Endothelial cell of umbilical vein (primary cell): ENCODE results near the gene DGKH. TPM values are rescaled to one million over a fixed set of nuclear protein-coding genes. Genes with fewer than 3 reads are reported as not detected.
"Not testable (repeated sequence)": the region's sequence is repeated elsewhere in the genome, so short reads cannot be mapped to it uniquely, and the experiment has no call there.

ENCODE experiments used
- BruUV-seq: library from RNA; stranded (reverse); fragments of 400-500 nt; replicated peaks from 2 replicates; lab custom pipeline; 2021; lab: Mats Ljungman, UMichigan
- CTCF ChIA-PET: fragments of 300-600, 350-600 bp; sonication (Branson Sonifier 250); formaldehyde crosslinking; loops from one replicate; lab custom pipeline; 2021; ENCODE audit warnings: antibody characterized with exemption, inconsistent platforms; lab: Charles Lee
- POLR2A ChIA-PET: fragments of 300-600, 350-600 bp; sonication (Branson Sonifier 250); formaldehyde crosslinking; loops from one replicate; lab custom pipeline; 2021; ENCODE audit warnings: antibody characterized with exemption, inconsistent platforms; lab: Charles Lee
- DNase-seq: peaks from one replicate; pipeline ENCODE4 v3.0.0-alpha.2; 2011; ENCODE audit warnings: low read depth, low spot score
- FAIRE-seq: peaks from 2 replicates; lab custom pipeline; 2011; peaks lifted over from hg19 to GRCh38; lab: Jason Lieb, UNC
- H2AFZ ChIP-seq: 2 replicates; pipeline ENCODE4 v1.6.0; 2012; ENCODE audit warnings: low read depth, low read length, control low read depth, inconsistent platforms
- H3K27ac ChIP-seq: 2 replicates; pipeline ENCODE4 v1.5.1; 2011; ENCODE audit warnings: low read depth, mild to moderate bottlenecking, control low read depth, low read length, moderate library complexity; ENCODE audit not compliant: insufficient read depth
- H3K27me3 ChIP-seq, 2 experiments: 2 replicates each; pipeline versions ENCODE4 v1.6.0 to v1.6.1; 2011; ENCODE audit warnings: low read length in 2 of 2, mixed read lengths in 1 of 2; ENCODE audit not compliant: control insufficient read depth in 2 of 2, insufficient read depth in 2 of 2
- H3K36me3 ChIP-seq, 2 experiments: 2 replicates in 1 of 2; 3 replicates in 1 of 2; pipeline ENCODE4 v1.5.1; 2011; ENCODE audit warnings: low read length in 2 of 2, mild to moderate bottlenecking in 1 of 2, moderate library complexity in 1 of 2; ENCODE audit not compliant: control insufficient read depth in 2 of 2, insufficient read depth in 2 of 2; ENCODE audit errors: extremely low read depth in 1 of 2
- H3K4me1 ChIP-seq: 3 replicates; pipeline ENCODE4 v1.5.1; 2011; ENCODE audit warnings: mild to moderate bottlenecking, low read length; ENCODE audit not compliant: control insufficient read depth, insufficient read depth; ENCODE audit errors: extremely low read depth
- H3K4me2 ChIP-seq: 2 replicates; pipeline ENCODE4 v1.6.1; 2011; ENCODE audit warnings: low read length, control low read depth, mixed read lengths; ENCODE audit not compliant: insufficient read depth
- H3K4me3 ChIP-seq, 3 experiments: fragments of 200-600 bp in 1 of 3; sonication (generic), shearing (Covaris generic) in 1 of 3; replicated peaks in 1 of 3; 2 replicates each; pipeline ENCODE4 v1.5.1; 2011 to 2016; ENCODE audit warnings: control low read depth in 3 of 3, low read length in 3 of 3, mild to moderate bottlenecking in 2 of 3, inconsistent platforms in 1 of 3, low read depth in 1 of 3, moderate library complexity in 1 of 3; ENCODE audit not compliant: insufficient read depth in 1 of 3
- H3K79me2 ChIP-seq: 2 replicates; pipeline ENCODE4 v1.6.0; 2012; ENCODE audit warnings: low read length, inconsistent platforms; ENCODE audit not compliant: control insufficient read depth, insufficient read depth
- H3K9ac ChIP-seq: replicated peaks from 2 replicates; pipeline ENCODE3; 2011; ENCODE audit warnings: low read length, control low read depth; ENCODE audit not compliant: insufficient read depth; ENCODE audit errors: extremely low read depth
- H3K9me1 ChIP-seq: replicated peaks from 3 replicates; pipeline ENCODE4 v1.6.0; 2011; ENCODE audit warnings: mild to moderate bottlenecking, low read length; ENCODE audit not compliant: control insufficient read depth, insufficient read depth; ENCODE audit errors: extremely low read depth
- H3K9me3 ChIP-seq: replicated peaks from 2 replicates; pipeline ENCODE4 v1.5.1; 2012; ENCODE audit warnings: low read length, inconsistent platforms; ENCODE audit not compliant: control insufficient read depth, insufficient read depth
- H4K20me1 ChIP-seq: replicated peaks from 2 replicates; pipeline ENCODE3; 2011; ENCODE audit warnings: mild to moderate bottlenecking, low read length; ENCODE audit not compliant: control insufficient read depth, insufficient read depth; ENCODE audit errors: extremely low read depth
- CTCF ChIP-seq, 2 donors: IDR thresholded peaks; 1 replicate in 1 of 2; 2 replicates in 1 of 2; pipeline ENCODE4 v1.5.1; 2011; ENCODE audit warnings: low read length in 2 of 2, mild to moderate bottlenecking in 2 of 2, moderate library complexity in 2 of 2, control low read depth in 1 of 2, inconsistent platforms in 1 of 2, low read depth in 1 of 2; ENCODE audit not compliant: insufficient read depth in 1 of 2; ENCODE audit errors: extremely low read depth in 1 of 2
- EZH2 ChIP-seq: IDR thresholded peaks from 2 replicates; pipeline ENCODE4 v1.6.1; 2012; ENCODE audit warnings: borderline replicate concordance, low read depth, mild to moderate bottlenecking, moderate library complexity, low read length, inconsistent platforms; ENCODE audit not compliant: severe bottlenecking
- FOS ChIP-seq: IDR thresholded peaks from 2 replicates; pipeline ENCODE4 v1.6.1; 2011; ENCODE audit warnings: mild to moderate bottlenecking, low read length, moderate library complexity, borderline replicate concordance; ENCODE audit not compliant: insufficient read depth
- GATA2 ChIP-seq: IDR thresholded peaks from 2 replicates; pipeline ENCODE4 v1.7.0; 2011; ENCODE audit warnings: low read depth, mild to moderate bottlenecking, moderate library complexity, mixed read lengths, low read length; ENCODE audit not compliant: insufficient read length, insufficient read depth
- JUN ChIP-seq: IDR thresholded peaks from 2 replicates; pipeline ENCODE4 v1.6.1; 2011; ENCODE audit warnings: borderline replicate concordance, low read depth; ENCODE audit not compliant: insufficient read length, insufficient read depth
- POLR2A ChIP-seq: IDR thresholded peaks from 2 replicates; pipeline ENCODE4 v1.6.1; 2012; ENCODE audit warnings: low read depth, mild to moderate bottlenecking, control low read depth, low read length
- POLR2AphosphoS5 ChIP-seq: IDR thresholded peaks from 2 replicates; pipeline ENCODE4 v1.6.1; 2012; ENCODE audit warnings: low read depth, mild to moderate bottlenecking, control low read depth, low read length, moderate library complexity; ENCODE audit not compliant: insufficient read depth
- dilution Hi-C: fragments of 300-500 bp; cut with MboI; formaldehyde crosslinking; loops from one replicate; pipeline ENCODE4 v1.15.0; 2019; ENCODE audit warnings: low sequenced_read_pairs; ENCODE audit not compliant: extremely low pct_ligation_motif_present
- intact Hi-C: fragments of 100-400 bp; cut with micrococcal nuclease; formaldehyde crosslinking; loops from one replicate; pipeline ENCODE4 v1.10.0; 2022
- polyA plus RNA-seq, 4 experiments: library from polyadenylated mRNA; depleted of rRNA in 3 of 4; stranded (reverse) in 3 of 4; unstranded in 1 of 4; fragments of >200 nt; gene quantifications; 2 replicates each; pipeline versions ENCODE4 v1.2.1 to v1.2.3, GENCODE V29; 2011 to 2012; ENCODE audit warnings: missing spikeins in 1 of 4
- total RNA-seq: library from RNA; stranded (reverse); gene quantifications from 2 replicates; pipeline ENCODE4 v1.2.3, GENCODE V29; 2021

DGKH gene
- total and polyA plus RNA-seq, 2 donors (not counting 3 experiments of a cell fraction or from before 2014, with no cell fraction given) = 4.1 to 30.1 TPM

- no peaks in the 10 kb centered on the region for H3K9me3 ChIP-seq
- peaks cover 3% of the 10 kb centered on the region for H3K4me1 ChIP-seq
- ChIA-PET CTCF (no interaction called here), POLR2A (no interaction called here)
- FAIRE-seq (no peak), DNase-seq (peak; percentile 41)
- no peaks in the 10 kb centered on the region for H4K20me1 ChIP-seq
- no TSS peak for BruUV-seq
- H3K79me2 ChIP-seq = peaks cover 11% of the 10 kb centered on the region
- no peaks in the 10 kb centered on the region for H3K36me3 ChIP-seq
- intact Hi-C loops = no loop called here
- no peak overlapping the region for H3K4me3 ChIP-seq
- dilution Hi-C loops = no loop called here
- no peak overlapping the region for H2AFZ ChIP-seq
- TF ChIP-seq POLR2A = no peak
- TF ChIP-seq FOS = no peak
- TF ChIP-seq EZH2 = no peak
- TF ChIP-seq GATA2 = no peak
- TF ChIP-seq POLR2AphosphoS5 = no peak
- TF ChIP-seq JUN = no peak
- no peak for TF ChIP-seq CTCF (IDR thresholded peaks at IDR 0.05; ENCODE audit: extremely low read depth in 1 of 2, insufficient read depth in 1 of 2, low read depth in 1 of 2, low read length in 2 of 2)
- no peak overlapping the region for H3K9ac ChIP-seq
- H3K9me1 ChIP-seq = no peaks in the 10 kb centered on the region
- H3K27me3 ChIP-seq = no peaks in the 10 kb centered on the region
- H3K4me2 ChIP-seq = no peak overlapping the region
- H3K27ac ChIP-seq = no peak overlapping the region
Measured at GRCh38 chr13:42094516-42095040, 46.1 kb downstream of the DGKH start.

GRCh38 chr13:42096222-42096621 lies 47.8 kb downstream of the DGKH start:
- POLR2A ChIA-PET, H3K4me2 ChIP-seq, H3K9me3 ChIP-seq, H3K4me3 ChIP-seq, H3K27me3 ChIP-seq, DNase-seq, intact Hi-C loops, dilution Hi-C loops, H3K27ac ChIP-seq, BruUV-seq, H4K20me1 ChIP-seq, H3K4me1 ChIP-seq, H3K36me3 ChIP-seq, H3K9ac ChIP-seq, FAIRE-seq, H3K9me1 ChIP-seq, H2AFZ ChIP-seq: not testable (repeated sequence)
- H3K79me2 ChIP-seq = peaks cover 11% of the 10 kb centered on the region
- CTCF ChIA-PET = interaction anchor here (1.2 kb wide), 1 partner anchor 428 kb away, joined by 7 read pairs; no protein-coding TSS in a partner anchor
